Stimulated activated memory B cell treated with anti-CD40 and anti-IgM and Interleukin-4, amounts not matched to agents 10 μg/mL and 1 μg/mL and 100 μg/mL, for 72 hours (primary cell): ENCODE measurements around the gene MEMO1.
"Not testable (repeated sequence)": the region's sequence is repeated elsewhere in the genome, so short reads cannot be mapped to it uniquely, and the experiment has no call there.

Experiments used
- ATAC-seq: fragments of 150-1000 bp; cut with Tn5 transposase; 2 replicates; pipeline ENCODE4 v1.10.0; 2021
- H3K27ac Mint-ChIP-seq: one replicate; pipeline ENCODE4 v1.8.0; 2022; ENCODE audit warnings: mild to moderate bottlenecking, mixed read lengths
- H3K27me3 Mint-ChIP-seq: one replicate; pipeline ENCODE4 v1.8.0; 2022; ENCODE audit warnings: mixed read lengths
- H3K36me3 Mint-ChIP-seq: one replicate; pipeline ENCODE4 v1.8.0; 2022; ENCODE audit warnings: mixed read lengths
- H3K4me1 Mint-ChIP-seq: one replicate; pipeline ENCODE4 v1.8.0; 2022; ENCODE audit warnings: mixed read lengths
- H3K4me3 Mint-ChIP-seq: one replicate; pipeline ENCODE4 v1.8.0; 2022; ENCODE audit warnings: mild to moderate bottlenecking, moderate library complexity, mixed read lengths
- H3K9me3 Mint-ChIP-seq: one replicate; pipeline ENCODE4 v1.8.0; 2022; ENCODE audit warnings: mixed read lengths

The MEMO1 gene

DNA sequence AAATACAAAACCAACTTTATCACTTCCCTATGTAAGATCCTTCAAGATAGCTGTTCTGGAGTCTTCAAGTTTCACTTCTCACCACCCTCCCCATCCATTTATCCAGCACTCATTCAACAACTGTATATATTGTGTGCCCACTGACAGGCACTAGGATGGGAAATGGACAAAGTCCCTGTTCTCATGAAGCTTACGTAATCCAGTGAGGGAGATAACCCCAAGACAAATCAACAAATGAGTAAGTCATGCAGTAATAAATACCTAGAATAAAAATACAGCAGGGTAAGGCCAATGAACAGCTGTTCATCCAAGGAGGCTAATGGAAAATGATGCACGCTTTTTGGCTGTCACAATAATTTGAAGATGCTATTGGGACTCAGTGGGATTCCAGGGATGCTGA, 133.8 kb downstream of the MEMO1 start:
- ATAC-seq = no peak
- H3K9me3 Mint-ChIP-seq = peaks cover 4% of the 10 kb centered on the region
- H3K4me3 Mint-ChIP-seq = no peak overlapping the region
- no peak overlapping the region for H3K27ac Mint-ChIP-seq
- peaks cover 40% of the 10 kb centered on the region for H3K36me3 Mint-ChIP-seq
- H3K4me1 Mint-ChIP-seq = peaks cover 5% of the 10 kb centered on the region
- no peaks in the 10 kb centered on the region for H3K27me3 Mint-ChIP-seq

DNA sequence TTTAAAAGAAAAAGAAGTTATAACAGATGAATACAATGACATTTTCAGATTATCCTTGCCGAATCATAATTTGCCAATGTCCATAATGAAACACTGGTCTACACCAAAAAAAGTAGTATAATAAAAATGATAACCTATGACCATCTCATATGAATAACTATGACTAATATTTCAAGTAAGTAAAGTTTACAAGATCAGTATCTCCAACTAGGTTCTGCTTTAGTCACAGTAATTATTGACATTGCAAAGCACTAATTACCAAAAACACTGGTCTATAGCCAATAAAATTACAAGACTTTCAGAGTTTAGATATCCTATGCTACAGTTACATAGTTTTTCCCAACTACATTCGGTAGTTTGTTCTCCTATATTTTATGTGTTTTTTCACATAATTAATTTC, 136.7 kb downstream of the MEMO1 start:
- no peak overlapping the region for H3K4me3 Mint-ChIP-seq
- H3K27ac Mint-ChIP-seq = no peak overlapping the region
- peaks cover 4% of the 10 kb centered on the region for H3K9me3 Mint-ChIP-seq
- no peak for ATAC-seq
- H3K36me3 Mint-ChIP-seq = peaks cover 29% of the 10 kb centered on the region
- H3K4me1 Mint-ChIP-seq = peaks cover 5% of the 10 kb centered on the region
- no peaks in the 10 kb centered on the region for H3K27me3 Mint-ChIP-seq

GRCh38 chr2:31865215-31865614, 145.6 kb downstream of the MEMO1 start:
- Mint-ChIP-seq H3K4me3 (no peak overlapping the region), H3K36me3 (peaks cover 14% of the 10 kb centered on the region), H3K4me1 (no peaks in the 10 kb centered on the region), H3K27me3 (no peaks in the 10 kb centered on the region), H3K27ac (no peak overlapping the region), H3K9me3 (no peaks in the 10 kb centered on the region)
- no peak for ATAC-seq

GRCh38 chr2:31863867-31864266, 146.9 kb downstream of the MEMO1 start:
- no peak overlapping the region for H3K4me3 Mint-ChIP-seq
- H3K9me3 Mint-ChIP-seq = no peaks in the 10 kb centered on the region
- H3K27me3 Mint-ChIP-seq = no peaks in the 10 kb centered on the region
- ATAC-seq = no peak
- H3K4me1 Mint-ChIP-seq = no peaks in the 10 kb centered on the region
- H3K27ac Mint-ChIP-seq = no peak overlapping the region
- H3K36me3 Mint-ChIP-seq = peaks cover 14% of the 10 kb centered on the region

- H3K4me1 Mint-ChIP-seq, H3K9me3 Mint-ChIP-seq, H3K27ac Mint-ChIP-seq, H3K4me3 Mint-ChIP-seq, ATAC-seq, H3K27me3 Mint-ChIP-seq: not testable (repeated sequence)
- H3K36me3 Mint-ChIP-seq = peaks cover 14% of the 10 kb centered on the region
These were observed 147.7 kb downstream of the MEMO1 start for GRCh38 chr2:31863015-31863656.

- no peak for ATAC-seq
- H3K27me3 Mint-ChIP-seq = no peaks in the 10 kb centered on the region
These were observed 150.8 kb downstream of the MEMO1 start for GRCh38 chr2:31859959-31860358.

GRCh38 chr2:31853521-31853920, 157.3 kb downstream of the MEMO1 start:
- H3K4me1 Mint-ChIP-seq = no peaks in the 10 kb centered on the region
- no peaks in the 10 kb centered on the region for H3K27me3 Mint-ChIP-seq
- ATAC-seq = no peak
- no peak overlapping the region for H3K27ac Mint-ChIP-seq
- no peak overlapping the region for H3K4me3 Mint-ChIP-seq
- H3K9me3 Mint-ChIP-seq = no peaks in the 10 kb centered on the region
- H3K36me3 Mint-ChIP-seq = peaks cover 11% of the 10 kb centered on the region

More at GRCh38 chr2:31859959-31860358, 150.8 kb downstream of the MEMO1 start:
- Mint-ChIP-seq H3K36me3 (peaks cover 14% of the 10 kb centered on the region), H3K27ac (no peak overlapping the region), H3K4me1 (no peaks in the 10 kb centered on the region), H3K4me3 (no peak overlapping the region), H3K9me3 (no peaks in the 10 kb centered on the region)

DNA sequence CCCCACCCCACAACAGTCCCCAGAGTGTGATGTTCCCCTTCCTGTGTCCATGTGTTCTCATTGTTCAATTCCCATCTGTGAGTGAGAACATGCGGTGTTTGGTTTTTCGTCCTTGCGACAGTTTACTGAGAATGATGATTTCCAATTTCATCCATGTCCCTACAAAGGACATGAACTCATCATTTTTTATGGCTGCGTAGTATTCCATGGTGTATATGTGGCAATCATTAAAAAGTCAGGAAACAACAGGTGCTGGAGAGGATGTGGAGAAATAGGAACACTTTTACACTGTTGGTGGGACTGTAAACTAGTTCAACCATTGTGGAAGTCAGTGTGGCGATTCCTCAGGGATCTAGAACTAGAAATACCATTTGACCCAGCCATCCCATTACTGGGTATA, 168.7 kb downstream of the MEMO1 start:
- ATAC-seq, H3K4me3 Mint-ChIP-seq, H3K36me3 Mint-ChIP-seq, H3K4me1 Mint-ChIP-seq, H3K9me3 Mint-ChIP-seq, H3K27ac Mint-ChIP-seq, H3K27me3 Mint-ChIP-seq: not testable (repeated sequence)

DNA sequence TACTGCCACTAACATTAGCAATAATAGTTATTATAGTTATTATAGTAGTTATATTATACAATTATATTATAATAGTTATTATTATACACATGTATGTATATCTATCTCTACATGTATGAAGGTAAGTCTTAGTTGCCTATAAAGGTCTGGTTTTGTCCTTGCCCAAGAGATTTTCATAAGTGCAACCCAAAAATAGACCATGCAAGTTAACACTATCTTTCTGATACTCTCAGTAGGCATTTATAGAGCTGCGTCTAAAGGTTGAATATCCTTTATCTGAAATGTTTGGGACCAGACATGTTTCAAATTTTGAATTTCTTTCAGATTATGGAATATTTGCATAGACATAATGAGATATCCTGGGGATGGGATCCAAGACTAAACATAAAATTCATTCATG, 175.4 kb downstream of the MEMO1 start:
- no peaks in the 10 kb centered on the region for H3K27me3 Mint-ChIP-seq
- H3K4me1 Mint-ChIP-seq = no peaks in the 10 kb centered on the region

GRCh38 chr2:31832363-31832762, 178.4 kb downstream of the MEMO1 start:
- ATAC-seq = no peak
- Mint-ChIP-seq H3K27me3 (peaks cover 11% of the 10 kb centered on the region), H3K4me1 (no peaks in the 10 kb centered on the region), H3K36me3 (peaks cover 6% of the 10 kb centered on the region), H3K4me3 (no peak overlapping the region), H3K9me3 (peaks cover 5% of the 10 kb centered on the region), H3K27ac (no peak overlapping the region)

More for the DNA sequence above, 175.4 kb downstream of the MEMO1 start:
- Mint-ChIP-seq H3K9me3 (no peaks in the 10 kb centered on the region), H3K4me3 (no peak overlapping the region), H3K27ac (no peak overlapping the region), H3K36me3 (no peaks in the 10 kb centered on the region)
- ATAC-seq = no peak

GRCh38 chr2:31831585-31831984, 179.2 kb downstream of the MEMO1 start:
- H3K4me3 Mint-ChIP-seq = no peak overlapping the region
- no peaks in the 10 kb centered on the region for H3K4me1 Mint-ChIP-seq
- H3K36me3 Mint-ChIP-seq = peaks cover 8% of the 10 kb centered on the region
- H3K9me3 Mint-ChIP-seq = peaks cover 5% of the 10 kb centered on the region
- no peak overlapping the region for H3K27ac Mint-ChIP-seq
- no peak for ATAC-seq
- H3K27me3 Mint-ChIP-seq = peaks cover 13% of the 10 kb centered on the region

- no peak overlapping the region for H3K27ac Mint-ChIP-seq
- peaks cover 13% of the 10 kb centered on the region for H3K27me3 Mint-ChIP-seq
- H3K4me3 Mint-ChIP-seq = no peak overlapping the region
- ATAC-seq = no peak
- no peaks in the 10 kb centered on the region for H3K4me1 Mint-ChIP-seq
- H3K36me3 Mint-ChIP-seq = peaks cover 13% of the 10 kb centered on the region
- peaks cover 9% of the 10 kb centered on the region for H3K9me3 Mint-ChIP-seq
These were observed 181.9 kb downstream of the MEMO1 start for GRCh38 chr2:31828891-31829290.

DNA sequence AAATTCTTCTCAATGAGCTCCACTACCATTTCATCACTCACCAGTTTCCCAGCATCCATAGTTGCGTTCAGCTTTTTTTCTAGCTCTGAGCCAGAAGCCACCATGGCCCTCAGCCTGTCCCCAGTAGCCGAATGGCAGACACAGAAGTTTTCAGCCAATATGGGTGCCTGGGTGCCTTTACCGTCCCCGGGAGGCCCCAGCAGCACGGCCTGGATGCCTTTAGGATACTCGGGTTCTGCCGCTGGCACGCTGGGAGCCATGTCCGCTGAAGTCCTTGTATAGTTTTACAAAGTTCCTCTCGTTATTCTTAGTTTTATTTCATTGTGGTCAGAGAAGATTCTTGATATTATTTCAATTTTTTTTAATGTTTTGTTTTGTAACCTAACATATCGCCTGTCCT, 187.2 kb downstream of the MEMO1 start:
- no peak overlapping the region for H3K27ac Mint-ChIP-seq
- peaks cover 29% of the 10 kb centered on the region for H3K9me3 Mint-ChIP-seq
- peaks cover 20% of the 10 kb centered on the region for H3K36me3 Mint-ChIP-seq
- ATAC-seq = no peak
- no peak overlapping the region for H3K4me3 Mint-ChIP-seq
- peaks cover 13% of the 10 kb centered on the region for H3K27me3 Mint-ChIP-seq
- H3K4me1 Mint-ChIP-seq = no peaks in the 10 kb centered on the region

DNA sequence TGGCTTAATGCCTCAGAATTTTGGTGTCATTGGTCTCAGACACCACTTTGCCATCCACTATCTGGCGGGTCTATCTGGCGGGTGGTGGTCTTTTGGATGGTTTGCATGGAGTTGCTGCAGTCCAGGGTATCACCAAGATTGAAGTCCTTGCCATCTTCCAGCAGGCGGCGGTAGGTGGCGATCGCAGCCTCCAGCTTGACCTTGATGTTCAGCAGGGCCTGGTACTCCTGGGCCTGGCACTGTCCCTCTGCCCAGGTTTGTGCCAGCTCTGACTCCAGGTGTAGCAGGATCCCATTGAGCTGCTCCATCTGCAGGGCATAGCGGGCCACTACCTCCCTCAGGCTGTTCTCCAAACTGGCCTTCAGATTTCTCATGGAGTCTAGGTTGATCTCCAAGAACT, 188.2 kb downstream of the MEMO1 start:
- Mint-ChIP-seq H3K4me1 (no peaks in the 10 kb centered on the region), H3K36me3 (peaks cover 16% of the 10 kb centered on the region), H3K27me3 (peaks cover 4% of the 10 kb centered on the region), H3K9me3 (peaks cover 31% of the 10 kb centered on the region), H3K27ac (no peak overlapping the region), H3K4me3 (no peak overlapping the region)
- no peak for ATAC-seq
